SU-DHL-6 (cell line): ENCODE data around the gene TMEM140.

Experiments used
- H2AFZ ChIP-seq: fragments of 200-600 bp; sonication (generic); 2 replicates; pipeline ENCODE4 v1.6.1; 2014; ENCODE audit warnings: low read depth, mild to moderate bottlenecking, moderate library complexity, mixed read lengths, antibody characterized with exemption, low read length; ENCODE audit not compliant: severe bottlenecking
- H3F3A ChIP-seq: fragments of 200-600 bp; shearing (Covaris generic); 2 replicates; pipeline ENCODE4 v1.6.0; 2016; ENCODE audit warnings: antibody characterized with exemption, mild to moderate bottlenecking; ENCODE audit not compliant: insufficient read depth
- H3K27ac ChIP-seq: fragments of 200-600 bp; sonication (generic); 2 replicates; pipeline ENCODE4 v1.5.1; 2016; ENCODE audit warnings: low read depth, mild to moderate bottlenecking, low read length, moderate library complexity, mixed read lengths
- H3K27me3 ChIP-seq: fragments of 200-600 bp; sonication (generic), shearing (Covaris generic); 2 replicates; pipeline ENCODE4 v1.6.0; 2014; ENCODE audit warnings: mild to moderate bottlenecking, low read length
- H3K36me3 ChIP-seq: fragments of 200-600 bp; sonication (generic); 2 replicates; pipeline ENCODE4 v1.6.1; 2014; ENCODE audit warnings: mild to moderate bottlenecking, low read length, mixed read lengths
- H3K4me2 ChIP-seq: fragments of 300-600, 200-600 bp; shearing (Covaris generic), sonication (generic); 2 replicates; pipeline ENCODE4 v1.6.0; 2014; ENCODE audit warnings: low read length, low read depth, mild to moderate bottlenecking; ENCODE audit not compliant: poor library complexity, severe bottlenecking
- H3K4me3 ChIP-seq: fragments of 200-600 bp; sonication (generic); 2 replicates; pipeline ENCODE4 v1.5.1; 2014; ENCODE audit warnings: antibody characterized with exemption, low read length, mild to moderate bottlenecking, mixed read lengths; ENCODE audit not compliant: insufficient read depth, poor library complexity, severe bottlenecking
- H3K79me2 ChIP-seq: fragments of 200-600 bp; sonication (generic); 2 replicates; pipeline ENCODE4 v1.6.1; 2014; ENCODE audit warnings: mild to moderate bottlenecking, low read length, moderate library complexity; ENCODE audit not compliant: insufficient read depth
- H3K9ac ChIP-seq: fragments of 200-600 bp; sonication (generic); 2 replicates; pipeline ENCODE4 v1.7.0; 2014; ENCODE audit warnings: mild to moderate bottlenecking, low read length
- H3K9me2 ChIP-seq: fragments of 200-600 bp; sonication (generic); replicated peaks from 2 replicates; pipeline ENCODE4 v1.6.1; 2014; ENCODE audit warnings: low read length; ENCODE audit not compliant: insufficient read depth
- H3K9me3 ChIP-seq: fragments of 200-600 bp; sonication (generic); 2 replicates; pipeline ENCODE4 v1.6.1; 2014; ENCODE audit warnings: low read length, mixed read lengths; ENCODE audit not compliant: insufficient read depth
- H4K20me1 ChIP-seq: fragments of 200-600 bp; sonication (generic); 2 replicates; pipeline ENCODE4 v1.6.1; 2014; ENCODE audit warnings: low read depth, mild to moderate bottlenecking, antibody characterized with exemption, low read length, moderate library complexity, mixed read lengths
- EZH2phosphoT487 ChIP-seq: fragments of 200-600 bp; sonication (generic), shearing (Covaris generic); conservative IDR thresholded peaks from 2 replicates; pipeline ENCODE4 v1.6.1; 2018; ENCODE audit warnings: mild to moderate bottlenecking, antibody characterized with exemption, low read length, moderate library complexity, mixed read lengths
- TF ChIP-seq, protein P1 (sequence below): fragments of 200-600 bp; sonication (generic); IDR thresholded peaks from one replicate; pipeline ENCODE4 v1.5.1; 2017; ENCODE audit warnings: antibody characterized with exemption, mild to moderate bottlenecking, low read length, moderate library complexity; ENCODE audit not compliant: insufficient read depth, poor library complexity, severe bottlenecking

TMEM140 gene

GRCh38 chr7:135189961-135190360, 42.1 kb downstream of the TMEM140 start:
- Histone ChIP-seq H3K36me3 (no peaks in the 10 kb centered on the region), H3F3A (no peaks in the 10 kb centered on the region), H4K20me1 (no peaks in the 10 kb centered on the region), H3K9ac (no peak overlapping the region), H3K79me2 (no peaks in the 10 kb centered on the region), H3K27ac (no peak overlapping the region), H3K9me2 (no peaks in the 10 kb centered on the region), H3K9me3 (no peaks in the 10 kb centered on the region), H3K27me3 (no peaks in the 10 kb centered on the region), H3K4me3 (no peak overlapping the region), H2AFZ (no peak overlapping the region), H3K4me2 (no peak overlapping the region)
- TF ChIP-seq EZH2phosphoT487, result no peak
- TF ChIP-seq, protein P1, sequence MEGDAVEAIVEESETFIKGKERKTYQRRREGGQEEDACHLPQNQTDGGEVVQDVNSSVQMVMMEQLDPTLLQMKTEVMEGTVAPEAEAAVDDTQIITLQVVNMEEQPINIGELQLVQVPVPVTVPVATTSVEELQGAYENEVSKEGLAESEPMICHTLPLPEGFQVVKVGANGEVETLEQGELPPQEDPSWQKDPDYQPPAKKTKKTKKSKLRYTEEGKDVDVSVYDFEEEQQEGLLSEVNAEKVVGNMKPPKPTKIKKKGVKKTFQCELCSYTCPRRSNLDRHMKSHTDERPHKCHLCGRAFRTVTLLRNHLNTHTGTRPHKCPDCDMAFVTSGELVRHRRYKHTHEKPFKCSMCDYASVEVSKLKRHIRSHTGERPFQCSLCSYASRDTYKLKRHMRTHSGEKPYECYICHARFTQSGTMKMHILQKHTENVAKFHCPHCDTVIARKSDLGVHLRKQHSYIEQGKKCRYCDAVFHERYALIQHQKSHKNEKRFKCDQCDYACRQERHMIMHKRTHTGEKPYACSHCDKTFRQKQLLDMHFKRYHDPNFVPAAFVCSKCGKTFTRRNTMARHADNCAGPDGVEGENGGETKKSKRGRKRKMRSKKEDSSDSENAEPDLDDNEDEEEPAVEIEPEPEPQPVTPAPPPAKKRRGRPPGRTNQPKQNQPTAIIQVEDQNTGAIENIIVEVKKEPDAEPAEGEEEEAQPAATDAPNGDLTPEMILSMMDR, result no peak

DNA sequence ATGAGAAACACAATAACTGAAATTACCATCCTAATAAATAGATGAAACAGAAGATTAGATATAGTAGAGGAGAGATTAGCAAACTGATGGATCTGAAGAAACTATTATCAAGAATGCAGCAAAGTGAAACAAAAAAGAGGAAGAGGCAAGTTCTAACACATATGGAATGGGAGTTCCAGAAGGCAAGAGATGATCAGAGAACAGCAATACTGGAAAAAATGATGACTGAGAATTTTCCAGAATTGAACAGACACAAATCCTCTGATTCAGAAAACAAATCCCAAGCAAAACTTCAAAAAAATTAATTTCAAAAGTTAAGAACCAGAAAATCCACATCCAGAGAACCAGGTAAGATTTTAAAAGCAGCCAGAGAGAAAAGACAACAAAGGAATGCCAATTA, 42.8 kb downstream of the TMEM140 start:
- H3K9me3 ChIP-seq, result no peaks in the 10 kb centered on the region
- no peaks in the 10 kb centered on the region for H3F3A ChIP-seq
- H3K4me3 ChIP-seq, result no peak overlapping the region
- H3K27me3 ChIP-seq, result no peaks in the 10 kb centered on the region
- no peak overlapping the region for H3K4me2 ChIP-seq
- no peak overlapping the region for H3K9ac ChIP-seq
- no peaks in the 10 kb centered on the region for H3K9me2 ChIP-seq
- no peaks in the 10 kb centered on the region for H3K36me3 ChIP-seq
- H3K27ac ChIP-seq, result no peak overlapping the region
- H2AFZ ChIP-seq, result no peak overlapping the region
- no peaks in the 10 kb centered on the region for H3K79me2 ChIP-seq
- H4K20me1 ChIP-seq, result no peaks in the 10 kb centered on the region
- TF ChIP-seq, protein P1, result no peak
- no peak for TF ChIP-seq EZH2phosphoT487

DNA sequence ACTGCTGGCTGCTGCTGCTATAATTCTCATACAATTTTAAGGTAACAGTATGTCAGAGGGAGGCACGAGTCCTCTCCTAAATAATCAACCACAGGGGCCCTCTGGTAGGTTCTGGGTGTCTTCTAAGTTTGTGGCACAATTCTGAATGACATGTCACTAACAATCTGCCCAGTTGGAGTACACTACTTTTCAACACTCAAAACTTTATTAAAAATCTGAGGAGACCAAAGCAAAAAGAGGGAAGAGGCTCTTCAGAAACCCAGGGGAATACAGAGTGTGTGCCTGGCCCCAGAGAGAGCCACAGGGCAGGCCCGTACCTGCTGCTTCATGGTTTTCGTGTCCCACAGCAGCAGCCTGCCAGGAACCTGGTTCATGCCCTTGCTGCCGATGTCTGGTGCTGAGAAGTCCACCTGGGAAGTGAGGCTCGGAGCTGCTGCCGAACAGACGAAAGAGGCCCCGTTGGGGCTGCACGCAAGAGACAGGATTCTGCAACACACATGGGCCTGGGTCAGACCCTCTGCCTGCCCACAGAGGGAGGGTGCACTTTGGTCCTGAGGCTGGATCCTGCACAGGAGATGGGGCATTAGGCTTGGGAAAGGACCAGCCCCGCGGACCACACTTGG, 45.2 kb downstream of the TMEM140 start:
- no peak overlapping the region for H2AFZ ChIP-seq
- no peaks in the 10 kb centered on the region for H3K9me2 ChIP-seq
- no peaks in the 10 kb centered on the region for H3K36me3 ChIP-seq
- H3F3A ChIP-seq, result no peaks in the 10 kb centered on the region
- H3K79me2 ChIP-seq, result no peaks in the 10 kb centered on the region
- no peaks in the 10 kb centered on the region for H4K20me1 ChIP-seq
- H3K4me2 ChIP-seq, result no peak overlapping the region
- no peak overlapping the region for H3K9ac ChIP-seq
- no peaks in the 10 kb centered on the region for H3K9me3 ChIP-seq
- no peak for TF ChIP-seq EZH2phosphoT487
- TF ChIP-seq, protein P1, result no peak
- H3K27ac ChIP-seq, result no peak overlapping the region
- H3K4me3 ChIP-seq, result no peak overlapping the region
- no peaks in the 10 kb centered on the region for H3K27me3 ChIP-seq
